Neural crest cell (in vitro differentiated cells): ENCODE data around the gene ANKS4B. TPM values are rescaled to one million over a fixed set of nuclear protein-coding genes. Genes with fewer than 3 reads are reported as not detected.
"Not testable (repeated sequence)": the region's sequence is repeated elsewhere in the genome, so short reads cannot be mapped to it uniquely, and the experiment has no call there.

ENCODE experiments used
- DNase-seq: peaks from one replicate; pipeline ENCODE4 v3.0.0; 2021; ENCODE audit warnings: low read depth, mixed read lengths, low spot score
- H3K27ac Mint-ChIP-seq: one replicate; pipeline ENCODE4 v1.8.0; 2021; ENCODE audit warnings: mild to moderate bottlenecking, mixed read lengths; ENCODE audit not compliant: unreplicated experiment
- H3K27me3 Mint-ChIP-seq: 2 replicates; pipeline ENCODE4 v1.8.0; 2021; ENCODE audit warnings: low read depth, mild to moderate bottlenecking, mixed read lengths
- H3K36me3 Mint-ChIP-seq: 2 replicates; pipeline ENCODE4 v1.8.0; 2021; ENCODE audit warnings: low read depth, mild to moderate bottlenecking, mixed read lengths
- H3K4me1 Mint-ChIP-seq: 2 replicates; pipeline ENCODE4 v1.8.0; 2021; ENCODE audit warnings: mixed read lengths
- H3K4me3 Mint-ChIP-seq: one replicate; pipeline ENCODE4 v1.8.0; 2021; ENCODE audit warnings: mild to moderate bottlenecking, mixed read lengths
- H3K9me3 Mint-ChIP-seq: 2 replicates; pipeline ENCODE4 v1.8.0; 2021; ENCODE audit warnings: mixed read lengths
- total RNA-seq: library from RNA; stranded (reverse); gene quantifications from 2 replicates; pipeline ENCODE4 v1.2.1, GENCODE V29; 2021
- TF ChIP-seq, protein P1 (sequence below): fragments of 200-600 bp; sonication (generic); conservative IDR thresholded peaks from 2 replicates; pipeline ENCODE4 v1.5.0; 2021; ENCODE audit warnings: antibody characterized with exemption, mild to moderate bottlenecking

The ANKS4B gene
- total RNA-seq, 1 donor from 2014 or later = not detected

DNA sequence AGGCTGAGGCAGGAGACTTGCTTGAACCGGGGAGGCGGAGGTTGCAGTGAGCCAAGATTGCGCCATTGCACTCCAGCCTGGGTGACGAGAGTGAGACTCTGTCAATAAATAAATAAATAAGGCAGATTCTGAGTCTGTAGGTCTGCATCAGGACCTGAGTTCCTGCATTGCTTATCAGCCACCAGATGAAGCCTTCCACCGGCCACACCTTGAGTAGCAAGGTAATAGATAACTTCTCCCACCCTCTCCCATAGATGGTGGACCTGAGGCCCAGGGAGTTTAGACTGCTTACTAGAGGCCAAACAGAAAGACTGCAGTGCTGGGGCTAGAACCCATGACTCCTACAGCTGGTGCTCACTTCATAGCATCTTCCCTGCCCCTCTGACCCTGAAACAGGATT, 44.2 kb upstream of the ANKS4B start:
- H3K4me1 Mint-ChIP-seq = peaks cover 15% of the 10 kb centered on the region
- H3K36me3 Mint-ChIP-seq = peaks cover 3% of the 10 kb centered on the region
- no peak overlapping the region for H3K27ac Mint-ChIP-seq
- no peak overlapping the region for H3K4me3 Mint-ChIP-seq
- no peak for DNase-seq
- H3K9me3 Mint-ChIP-seq = peaks cover 5% of the 10 kb centered on the region
- H3K27me3 Mint-ChIP-seq = peaks cover 29% of the 10 kb centered on the region
- TF ChIP-seq, protein P1, sequence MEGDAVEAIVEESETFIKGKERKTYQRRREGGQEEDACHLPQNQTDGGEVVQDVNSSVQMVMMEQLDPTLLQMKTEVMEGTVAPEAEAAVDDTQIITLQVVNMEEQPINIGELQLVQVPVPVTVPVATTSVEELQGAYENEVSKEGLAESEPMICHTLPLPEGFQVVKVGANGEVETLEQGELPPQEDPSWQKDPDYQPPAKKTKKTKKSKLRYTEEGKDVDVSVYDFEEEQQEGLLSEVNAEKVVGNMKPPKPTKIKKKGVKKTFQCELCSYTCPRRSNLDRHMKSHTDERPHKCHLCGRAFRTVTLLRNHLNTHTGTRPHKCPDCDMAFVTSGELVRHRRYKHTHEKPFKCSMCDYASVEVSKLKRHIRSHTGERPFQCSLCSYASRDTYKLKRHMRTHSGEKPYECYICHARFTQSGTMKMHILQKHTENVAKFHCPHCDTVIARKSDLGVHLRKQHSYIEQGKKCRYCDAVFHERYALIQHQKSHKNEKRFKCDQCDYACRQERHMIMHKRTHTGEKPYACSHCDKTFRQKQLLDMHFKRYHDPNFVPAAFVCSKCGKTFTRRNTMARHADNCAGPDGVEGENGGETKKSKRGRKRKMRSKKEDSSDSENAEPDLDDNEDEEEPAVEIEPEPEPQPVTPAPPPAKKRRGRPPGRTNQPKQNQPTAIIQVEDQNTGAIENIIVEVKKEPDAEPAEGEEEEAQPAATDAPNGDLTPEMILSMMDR = no peak

DNA sequence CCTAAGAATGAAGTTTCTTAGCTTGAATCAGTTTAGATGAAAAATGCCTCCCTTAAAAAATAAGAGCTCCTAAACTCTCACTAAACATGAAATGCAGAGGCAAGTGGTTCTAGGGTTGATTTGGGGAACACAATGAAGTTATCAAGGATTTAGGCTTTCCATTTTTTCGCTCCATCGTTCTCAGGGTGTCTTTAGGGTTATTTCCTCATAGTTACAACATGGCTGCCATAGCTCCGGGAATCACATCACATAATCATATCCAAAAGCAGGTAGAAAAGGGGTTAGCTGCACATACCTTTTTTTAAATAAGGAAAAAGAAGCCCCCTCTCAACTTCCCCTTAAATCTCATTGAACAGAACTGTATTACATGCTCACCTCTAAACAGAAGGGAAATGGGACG, 43.5 kb upstream of the ANKS4B start:
- Mint-ChIP-seq H3K36me3 (no peaks in the 10 kb centered on the region), H3K27ac (no peak overlapping the region), H3K4me1 (peaks cover 15% of the 10 kb centered on the region), H3K9me3 (peaks cover 5% of the 10 kb centered on the region), H3K27me3 (peaks cover 35% of the 10 kb centered on the region), H3K4me3 (no peak overlapping the region)
- no peak for DNase-seq
- TF ChIP-seq, protein P1 = no peak

- peaks cover 5% of the 10 kb centered on the region for H3K9me3 Mint-ChIP-seq
- DNase-seq = no peak
- H3K36me3 Mint-ChIP-seq = no peaks in the 10 kb centered on the region
- peaks cover 15% of the 10 kb centered on the region for H3K4me1 Mint-ChIP-seq
- peaks cover 35% of the 10 kb centered on the region for H3K27me3 Mint-ChIP-seq
- TF ChIP-seq, protein P1 = no peak
- H3K27ac Mint-ChIP-seq = no peak overlapping the region
- H3K4me3 Mint-ChIP-seq = no peak overlapping the region
Observed at GRCh38 chr16:21190599-21190998, 42.9 kb upstream of the ANKS4B start.

- TF ChIP-seq, protein P1 = no peak
- Mint-ChIP-seq H3K4me1 (peaks cover 4% of the 10 kb centered on the region), H3K27me3 (peaks cover 40% of the 10 kb centered on the region), H3K9me3 (peaks cover 5% of the 10 kb centered on the region), H3K27ac (no peak overlapping the region), H3K4me3 (no peak overlapping the region), H3K36me3 (no peaks in the 10 kb centered on the region)
- DNase-seq = no peak
Observed at GRCh38 chr16:21192991-21193390, 40.5 kb upstream of the ANKS4B start.

- Mint-ChIP-seq H3K27ac (no peak overlapping the region), H3K4me1 (no peaks in the 10 kb centered on the region), H3K36me3 (no peaks in the 10 kb centered on the region), H3K27me3 (peaks cover 44% of the 10 kb centered on the region), H3K4me3 (no peak overlapping the region), H3K9me3 (peaks cover 3% of the 10 kb centered on the region)
- TF ChIP-seq, protein P1 = no peak
- DNase-seq = no peak
Observed at GRCh38 chr16:21194771-21195301, 38.7 kb upstream of the ANKS4B start.

- H3K36me3 Mint-ChIP-seq, H3K27ac Mint-ChIP-seq, H3K4me3 Mint-ChIP-seq, DNase-seq, H3K9me3 Mint-ChIP-seq, H3K4me1 Mint-ChIP-seq: not testable (repeated sequence)
- H3K27me3 Mint-ChIP-seq = peaks cover 41% of the 10 kb centered on the region
Observed at GRCh38 chr16:21195330-21195729, 38.2 kb upstream of the ANKS4B start.
